ENCODE measurements around the gene PTBP3. TPM values are rescaled to one million over a fixed set of nuclear protein-coding genes. Genes with fewer than 3 reads are reported as not detected.

The PTBP3 gene
- polyA plus RNA-seq, 1 donor from 2014 or later: 36.1 TPM

DNA sequence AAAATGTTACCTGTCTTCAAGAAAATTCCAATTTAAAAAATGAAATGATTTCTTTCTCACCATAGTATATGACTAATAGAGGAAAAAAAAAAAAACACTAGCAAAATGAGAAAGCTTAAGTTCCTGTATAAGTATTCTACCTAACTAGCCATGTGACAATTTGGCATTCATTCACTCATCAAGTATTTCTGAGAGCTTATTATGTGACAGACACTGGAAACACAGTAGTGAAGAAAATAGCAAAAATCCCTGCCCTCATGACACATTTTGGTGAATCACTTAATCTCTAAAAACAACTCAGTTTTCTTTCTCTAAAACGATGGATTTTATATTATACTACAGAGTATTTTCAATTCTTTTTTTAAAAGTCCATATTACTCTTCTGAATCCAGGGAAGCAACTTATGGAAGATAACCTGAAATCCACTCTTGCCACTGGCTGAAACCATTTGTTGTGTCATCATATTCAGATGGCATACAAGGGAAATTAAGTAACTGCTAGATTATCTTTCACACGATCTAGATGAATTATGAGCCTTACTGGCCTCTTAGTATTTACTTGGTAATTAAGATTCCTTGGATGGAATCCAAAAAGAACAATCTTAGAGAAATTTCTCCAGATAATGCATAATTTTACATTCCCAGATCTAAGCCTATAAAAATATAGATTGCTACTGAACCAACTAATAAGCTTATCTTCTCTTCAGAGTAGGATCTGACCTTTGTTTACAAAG lies 5.5 kb downstream of the PTBP3 start:
- Histone ChIP-seq H3F3A (ENCODE audit: insufficient read depth, low read length, poor library complexity, severe bottlenecking) (no peaks in the 10 kb centered on the region), H3K9ac (ENCODE audit: low read length) (no peak overlapping the region), H3K9me3 (ENCODE audit: low read length) (no peaks in the 10 kb centered on the region), H4K20me1 (ENCODE audit: insufficient read depth) (no peaks in the 10 kb centered on the region), H3K79me2 (replicated peaks; ENCODE audit: insufficient read depth, low read length) (peaks cover 80% of the 10 kb centered on the region), H3K36me3 (ENCODE audit: insufficient read depth, low read length) (peaks cover 3% of the 10 kb centered on the region), H2AFZ (ENCODE audit: low read depth, low read length) (no peak overlapping the region), H3K4me2 (ENCODE audit: low read length) (no peak overlapping the region), H3K27me3 (ENCODE audit: insufficient read depth, low read depth, low read length) (no peaks in the 10 kb centered on the region), H3K9me2 (ENCODE audit: insufficient read depth, low read length) (no peaks in the 10 kb centered on the region), H3K4me3 (ENCODE audit: low read length) (no peak overlapping the region), H3K27ac (ENCODE audit: low read length) (no peak overlapping the region)
- TF ChIP-seq MXI1 (conservative IDR thresholded peaks at IDR 0.05; ENCODE audit: poor library complexity, severe bottlenecking): no peak

DNA sequence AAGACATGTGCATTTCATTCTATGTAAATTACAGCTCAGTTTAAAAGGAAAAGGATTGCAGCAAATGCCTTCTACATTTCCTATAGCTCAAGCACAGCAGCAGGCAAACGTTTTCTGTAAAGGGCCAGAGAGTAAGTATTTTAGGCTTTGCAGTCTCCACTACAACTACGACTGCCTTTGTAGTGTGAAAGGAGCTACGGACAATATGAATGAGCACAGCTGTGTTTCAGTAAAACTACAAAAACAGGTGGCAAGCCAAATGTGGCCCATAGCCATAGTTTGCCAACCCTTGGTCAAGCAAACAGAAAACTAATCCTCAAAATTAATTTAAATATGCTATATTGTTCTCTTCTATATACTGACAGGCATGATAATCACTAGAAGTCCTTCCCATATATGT lies 7.2 kb downstream of the PTBP3 start:
- Histone ChIP-seq H3F3A (ENCODE audit: insufficient read depth, low read length, poor library complexity, severe bottlenecking) (no peaks in the 10 kb centered on the region), H3K9me3 (ENCODE audit: low read length) (no peaks in the 10 kb centered on the region), H3K4me3 (ENCODE audit: low read length) (no peak overlapping the region), H3K79me2 (replicated peaks; ENCODE audit: insufficient read depth, low read length) (peaks cover 77% of the 10 kb centered on the region), H3K9me2 (ENCODE audit: insufficient read depth, low read length) (no peaks in the 10 kb centered on the region), H3K36me3 (ENCODE audit: insufficient read depth, low read length) (peaks cover 3% of the 10 kb centered on the region), H4K20me1 (ENCODE audit: insufficient read depth) (no peaks in the 10 kb centered on the region), H3K27ac (ENCODE audit: low read length) (no peak overlapping the region), H2AFZ (ENCODE audit: low read depth, low read length) (no peak overlapping the region), H3K4me2 (ENCODE audit: low read length) (no peak overlapping the region), H3K27me3 (ENCODE audit: insufficient read depth, low read depth, low read length) (no peaks in the 10 kb centered on the region), H3K9ac (ENCODE audit: low read length) (no peak overlapping the region)
- TF ChIP-seq TAF1 (IDR thresholded peaks at IDR 0.05; ENCODE audit: low read depth): no peak
- TF ChIP-seq MXI1 (conservative IDR thresholded peaks at IDR 0.05; ENCODE audit: poor library complexity, severe bottlenecking): no peak
- no peak for TF ChIP-seq RAD21 (conservative IDR thresholded peaks at IDR 0.05)
- no peak for TF ChIP-seq SMC3 (conservative IDR thresholded peaks at IDR 0.05; ENCODE audit: poor library complexity)
- TF ChIP-seq POLR2AphosphoS5 (IDR thresholded peaks at IDR 0.05): no peak
- TF ChIP-seq, protein P1, sequence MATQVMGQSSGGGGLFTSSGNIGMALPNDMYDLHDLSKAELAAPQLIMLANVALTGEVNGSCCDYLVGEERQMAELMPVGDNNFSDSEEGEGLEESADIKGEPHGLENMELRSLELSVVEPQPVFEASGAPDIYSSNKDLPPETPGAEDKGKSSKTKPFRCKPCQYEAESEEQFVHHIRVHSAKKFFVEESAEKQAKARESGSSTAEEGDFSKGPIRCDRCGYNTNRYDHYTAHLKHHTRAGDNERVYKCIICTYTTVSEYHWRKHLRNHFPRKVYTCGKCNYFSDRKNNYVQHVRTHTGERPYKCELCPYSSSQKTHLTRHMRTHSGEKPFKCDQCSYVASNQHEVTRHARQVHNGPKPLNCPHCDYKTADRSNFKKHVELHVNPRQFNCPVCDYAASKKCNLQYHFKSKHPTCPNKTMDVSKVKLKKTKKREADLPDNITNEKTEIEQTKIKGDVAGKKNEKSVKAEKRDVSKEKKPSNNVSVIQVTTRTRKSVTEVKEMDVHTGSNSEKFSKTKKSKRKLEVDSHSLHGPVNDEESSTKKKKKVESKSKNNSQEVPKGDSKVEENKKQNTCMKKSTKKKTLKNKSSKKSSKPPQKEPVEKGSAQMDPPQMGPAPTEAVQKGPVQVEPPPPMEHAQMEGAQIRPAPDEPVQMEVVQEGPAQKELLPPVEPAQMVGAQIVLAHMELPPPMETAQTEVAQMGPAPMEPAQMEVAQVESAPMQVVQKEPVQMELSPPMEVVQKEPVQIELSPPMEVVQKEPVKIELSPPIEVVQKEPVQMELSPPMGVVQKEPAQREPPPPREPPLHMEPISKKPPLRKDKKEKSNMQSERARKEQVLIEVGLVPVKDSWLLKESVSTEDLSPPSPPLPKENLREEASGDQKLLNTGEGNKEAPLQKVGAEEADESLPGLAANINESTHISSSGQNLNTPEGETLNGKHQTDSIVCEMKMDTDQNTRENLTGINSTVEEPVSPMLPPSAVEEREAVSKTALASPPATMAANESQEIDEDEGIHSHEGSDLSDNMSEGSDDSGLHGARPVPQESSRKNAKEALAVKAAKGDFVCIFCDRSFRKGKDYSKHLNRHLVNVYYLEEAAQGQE (IDR thresholded peaks at IDR 0.05; ENCODE audit: borderline replicate concordance): no peak
- no peak for TF ChIP-seq EP300 (conservative IDR thresholded peaks at IDR 0.05; ENCODE audit: poor library complexity, severe bottlenecking)
- TF ChIP-seq EZH2 (IDR thresholded peaks at IDR 0.05; ENCODE audit: borderline replicate concordance, insufficient read depth, low read length, poor library complexity, severe bottlenecking): no peak
- TF ChIP-seq, protein P2, sequence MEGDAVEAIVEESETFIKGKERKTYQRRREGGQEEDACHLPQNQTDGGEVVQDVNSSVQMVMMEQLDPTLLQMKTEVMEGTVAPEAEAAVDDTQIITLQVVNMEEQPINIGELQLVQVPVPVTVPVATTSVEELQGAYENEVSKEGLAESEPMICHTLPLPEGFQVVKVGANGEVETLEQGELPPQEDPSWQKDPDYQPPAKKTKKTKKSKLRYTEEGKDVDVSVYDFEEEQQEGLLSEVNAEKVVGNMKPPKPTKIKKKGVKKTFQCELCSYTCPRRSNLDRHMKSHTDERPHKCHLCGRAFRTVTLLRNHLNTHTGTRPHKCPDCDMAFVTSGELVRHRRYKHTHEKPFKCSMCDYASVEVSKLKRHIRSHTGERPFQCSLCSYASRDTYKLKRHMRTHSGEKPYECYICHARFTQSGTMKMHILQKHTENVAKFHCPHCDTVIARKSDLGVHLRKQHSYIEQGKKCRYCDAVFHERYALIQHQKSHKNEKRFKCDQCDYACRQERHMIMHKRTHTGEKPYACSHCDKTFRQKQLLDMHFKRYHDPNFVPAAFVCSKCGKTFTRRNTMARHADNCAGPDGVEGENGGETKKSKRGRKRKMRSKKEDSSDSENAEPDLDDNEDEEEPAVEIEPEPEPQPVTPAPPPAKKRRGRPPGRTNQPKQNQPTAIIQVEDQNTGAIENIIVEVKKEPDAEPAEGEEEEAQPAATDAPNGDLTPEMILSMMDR (IDR thresholded peaks at IDR 0.05; ENCODE audit: poor library complexity, severe bottlenecking): no peak

Data from neural cell (in vitro differentiated cells).